ENCODE results near the gene KLK2.

KLK2 gene

GRCh38 chr19:50869479-50869878 lies 3.8 kb upstream of the KLK2 start:
- no peak overlapping the region for H3K4me3 ChIP-seq (ENCODE audit: low read depth, low read length)
- TF ChIP-seq, protein P1, sequence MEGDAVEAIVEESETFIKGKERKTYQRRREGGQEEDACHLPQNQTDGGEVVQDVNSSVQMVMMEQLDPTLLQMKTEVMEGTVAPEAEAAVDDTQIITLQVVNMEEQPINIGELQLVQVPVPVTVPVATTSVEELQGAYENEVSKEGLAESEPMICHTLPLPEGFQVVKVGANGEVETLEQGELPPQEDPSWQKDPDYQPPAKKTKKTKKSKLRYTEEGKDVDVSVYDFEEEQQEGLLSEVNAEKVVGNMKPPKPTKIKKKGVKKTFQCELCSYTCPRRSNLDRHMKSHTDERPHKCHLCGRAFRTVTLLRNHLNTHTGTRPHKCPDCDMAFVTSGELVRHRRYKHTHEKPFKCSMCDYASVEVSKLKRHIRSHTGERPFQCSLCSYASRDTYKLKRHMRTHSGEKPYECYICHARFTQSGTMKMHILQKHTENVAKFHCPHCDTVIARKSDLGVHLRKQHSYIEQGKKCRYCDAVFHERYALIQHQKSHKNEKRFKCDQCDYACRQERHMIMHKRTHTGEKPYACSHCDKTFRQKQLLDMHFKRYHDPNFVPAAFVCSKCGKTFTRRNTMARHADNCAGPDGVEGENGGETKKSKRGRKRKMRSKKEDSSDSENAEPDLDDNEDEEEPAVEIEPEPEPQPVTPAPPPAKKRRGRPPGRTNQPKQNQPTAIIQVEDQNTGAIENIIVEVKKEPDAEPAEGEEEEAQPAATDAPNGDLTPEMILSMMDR (IDR thresholded peaks at IDR 0.05; ENCODE audit: low read depth, low read length), result no peak

- TF ChIP-seq, protein P1 (IDR thresholded peaks at IDR 0.05; ENCODE audit: low read depth, low read length), result no peak
- H3K4me3 ChIP-seq (ENCODE audit: low read depth, low read length), result no peak overlapping the region
Measured at GRCh38 chr19:50870417-50871089, 2.7 kb upstream of the KLK2 start.

DNA sequence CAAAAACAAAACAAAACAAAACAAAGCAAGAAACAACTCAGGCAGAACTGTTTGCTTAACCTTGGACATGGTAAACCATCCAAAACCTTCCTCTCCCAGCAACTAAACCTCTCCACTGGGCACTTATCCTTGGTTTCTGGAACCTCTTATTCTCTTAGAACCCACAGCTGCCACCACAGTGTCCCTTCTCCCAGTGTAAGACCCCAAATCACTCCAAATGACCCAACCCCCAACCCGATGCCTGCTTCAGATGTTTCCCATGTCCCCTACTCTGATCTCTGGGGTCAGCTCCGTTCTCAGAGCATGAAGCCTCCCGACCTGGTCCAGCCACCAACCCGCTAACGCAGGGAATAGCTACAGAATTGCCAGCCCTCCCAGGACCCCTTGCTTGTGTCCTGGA lies 972 bp downstream of the KLK2 start:
- TF ChIP-seq, protein P1 (IDR thresholded peaks at IDR 0.05; ENCODE audit: low read depth, low read length), result no peak

GRCh38 chr19:50875795-50876422 lies 2.7 kb downstream of the KLK2 start:
- no peak overlapping the region for H3K4me3 ChIP-seq (ENCODE audit: low read depth, low read length)
- TF ChIP-seq, protein P1 (IDR thresholded peaks at IDR 0.05; ENCODE audit: low read depth, low read length), result no peak

More for the DNA sequence above, 972 bp downstream of the KLK2 start:
- H3K4me3 ChIP-seq (ENCODE audit: low read depth, low read length), result no peak overlapping the region

- TF ChIP-seq, protein P1 (IDR thresholded peaks at IDR 0.05; ENCODE audit: low read depth, low read length), result no peak
- no peak overlapping the region for H3K4me3 ChIP-seq (ENCODE audit: low read depth, low read length)
Measured at GRCh38 chr19:50876456-50876855, 3.2 kb downstream of the KLK2 start.

DNA sequence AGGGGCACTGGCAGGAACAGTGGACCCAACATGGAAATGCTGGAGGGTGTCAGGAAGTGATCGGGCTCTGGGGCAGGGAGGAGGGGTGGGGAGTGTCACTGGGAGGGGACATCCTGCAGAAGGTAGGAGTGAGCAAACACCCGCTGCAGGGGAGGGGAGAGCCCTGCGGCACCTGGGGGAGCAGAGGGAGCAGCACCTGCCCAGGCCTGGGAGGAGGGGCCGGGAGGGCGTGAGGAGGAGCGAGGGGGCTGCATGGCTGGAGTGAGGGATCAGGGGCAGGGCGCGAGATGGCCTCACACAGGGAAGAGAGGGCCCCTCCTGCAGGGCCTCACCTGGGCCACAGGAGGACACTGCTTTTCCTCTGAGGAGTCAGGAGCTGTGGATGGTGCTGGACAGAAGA lies 4.1 kb downstream of the KLK2 start:
- TF ChIP-seq, protein P1 (IDR thresholded peaks at IDR 0.05; ENCODE audit: low read depth, low read length), result no peak
- no peak overlapping the region for H3K4me3 ChIP-seq (ENCODE audit: low read depth, low read length)

GRCh38 chr19:50878851-50879250 lies 5.6 kb downstream of the KLK2 start:
- TF ChIP-seq, protein P1 (IDR thresholded peaks at IDR 0.05; ENCODE audit: low read depth, low read length), result no peak
- no peak overlapping the region for H3K4me3 ChIP-seq (ENCODE audit: low read depth, low read length)

Measured in WI38 (cell line).